GM18909 (cell line): Measurements from ENCODE around the gene RPS6KA6.

Experiments used
- ATAC-seq: cut with Tn5 transposase; IDR thresholded peaks from one replicate; pipeline ENCODE4 v1.9.1; 2021; ENCODE audit warnings: mild to moderate bottlenecking; ENCODE audit not compliant: unreplicated experiment, poor library complexity

RPS6KA6 gene

GRCh38 chrX:84187533-84188319 is at the start of gene RPS6KA6:
TSS of gene RPS6KA6 (minus strand) at chrX:84188199. CDS start at chrX:84187899, 300 bp downstream.
- ATAC-seq: peak; percentile 60

- ATAC-seq: no peak
These were observed 36.7 kb upstream of the RPS6KA6 start for GRCh38 chrX:84224741-84225140.

GRCh38 chrX:84223261-84223660 is 35.3 kb upstream of the RPS6KA6 start:
- no peak for ATAC-seq

GRCh38 chrX:84221181-84221580 is 33.2 kb upstream of the RPS6KA6 start:
- no peak for ATAC-seq

GRCh38 chrX:84219551-84219950 is 31.6 kb upstream of the RPS6KA6 start:
- peak; percentile 42 for ATAC-seq

- ATAC-seq: no peak
These were observed 30.7 kb upstream of the RPS6KA6 start for GRCh38 chrX:84218726-84219125.

GRCh38 chrX:84216881-84217280 is 28.9 kb upstream of the RPS6KA6 start:
- no peak for ATAC-seq

GRCh38 chrX:84216406-84216805 is 28.4 kb upstream of the RPS6KA6 start:
- no peak for ATAC-seq

GRCh38 chrX:84205276-84205675 is 17.3 kb upstream of the RPS6KA6 start:
- no peak for ATAC-seq

GRCh38 chrX:84199688-84200087 is 11.7 kb upstream of the RPS6KA6 start:
- ATAC-seq: no peak

GRCh38 chrX:84197550-84197949 is 9.6 kb upstream of the RPS6KA6 start:
- ATAC-seq: no peak

- no peak for ATAC-seq
These were observed 4.0 kb upstream of the RPS6KA6 start for GRCh38 chrX:84192006-84192405.

- no peak for ATAC-seq
These were observed 1.1 kb upstream of the RPS6KA6 start for GRCh38 chrX:84189125-84189524.

GRCh38 chrX:84188320-84188834 is 378 bp upstream of the RPS6KA6 start:
- ATAC-seq: peak; percentile 63

- ATAC-seq: peak; percentile 35
These were observed 1.1 kb downstream of the RPS6KA6 start for GRCh38 chrX:84186603-84187532.

- no peak for ATAC-seq
These were observed 5.5 kb downstream of the RPS6KA6 start for GRCh38 chrX:84182516-84182915.

GRCh38 chrX:84175958-84176357 is 12.0 kb downstream of the RPS6KA6 start:
- no peak for ATAC-seq

GRCh38 chrX:84175274-84175673 is 12.7 kb downstream of the RPS6KA6 start:
- no peak for ATAC-seq

GRCh38 chrX:84174348-84174747 is 13.7 kb downstream of the RPS6KA6 start:
- ATAC-seq: no peak

- no peak for ATAC-seq
These were observed 17.1 kb downstream of the RPS6KA6 start for GRCh38 chrX:84170931-84171330.

- ATAC-seq: no peak
These were observed 19.4 kb downstream of the RPS6KA6 start for GRCh38 chrX:84168574-84168973.
